ENCODE measurements around the gene RIMBP3B.
"Not testable (repeated sequence)": the region's sequence is repeated elsewhere in the genome, so short reads cannot be mapped to it uniquely, and the experiment has no call there.

RIMBP3B gene

GRCh38 chr22:21383701-21384467 is at the start of gene RIMBP3B:
RIMBP3B (plus strand) TSS chr22:21383751; CDS start chr22:21383859, 108 bp downstream.
- H2AFZ ChIP-seq (ENCODE audit: low read depth, low read length, severe bottlenecking); H3K27ac ChIP-seq (ENCODE audit: low read depth, low read length); H3K9ac ChIP-seq (ENCODE audit: low read length); H4K20me1 ChIP-seq (ENCODE audit: low read depth, low read length); H3K4me3 ChIP-seq (ENCODE audit: insufficient read depth, low read length, poor library complexity, severe bottlenecking); H3K36me3 ChIP-seq (ENCODE audit: low read length); H3K9me2 ChIP-seq (replicated peaks; ENCODE audit: insufficient read depth, low read length); H3K79me2 ChIP-seq (ENCODE audit: insufficient read depth, low read length); H3K4me2 ChIP-seq (ENCODE audit: low read depth, low read length, poor library complexity, severe bottlenecking); H3K27me3 ChIP-seq (ENCODE audit: low read length); H3K9me3 ChIP-seq (ENCODE audit: insufficient read depth, low read length); H3F3A ChIP-seq (ENCODE audit: insufficient read depth): not testable (repeated sequence)

- H3K36me3 ChIP-seq (ENCODE audit: low read length); H2AFZ ChIP-seq (ENCODE audit: low read depth, low read length, severe bottlenecking); H3K9me3 ChIP-seq (ENCODE audit: insufficient read depth, low read length); H3K4me2 ChIP-seq (ENCODE audit: low read depth, low read length, poor library complexity, severe bottlenecking); H3K9ac ChIP-seq (ENCODE audit: low read length); H3K4me3 ChIP-seq (ENCODE audit: insufficient read depth, low read length, poor library complexity, severe bottlenecking); H3K27me3 ChIP-seq (ENCODE audit: low read length); H3K79me2 ChIP-seq (ENCODE audit: insufficient read depth, low read length); H3K9me2 ChIP-seq (replicated peaks; ENCODE audit: insufficient read depth, low read length); H3K27ac ChIP-seq (ENCODE audit: low read depth, low read length); H3F3A ChIP-seq (ENCODE audit: insufficient read depth); H4K20me1 ChIP-seq (ENCODE audit: low read depth, low read length): not testable (repeated sequence)
Observed at GRCh38 chr22:21357527-21357926, 26.0 kb upstream of the RIMBP3B start.

- H2AFZ ChIP-seq (ENCODE audit: low read depth, low read length, severe bottlenecking); H3K9me3 ChIP-seq (ENCODE audit: insufficient read depth, low read length); H3K4me3 ChIP-seq (ENCODE audit: insufficient read depth, low read length, poor library complexity, severe bottlenecking); H3K9me2 ChIP-seq (replicated peaks; ENCODE audit: insufficient read depth, low read length); H4K20me1 ChIP-seq (ENCODE audit: low read depth, low read length); H3K9ac ChIP-seq (ENCODE audit: low read length); H3K79me2 ChIP-seq (ENCODE audit: insufficient read depth, low read length); H3K27ac ChIP-seq (ENCODE audit: low read depth, low read length); H3K27me3 ChIP-seq (ENCODE audit: low read length); H3F3A ChIP-seq (ENCODE audit: insufficient read depth); H3K4me2 ChIP-seq (ENCODE audit: low read depth, low read length, poor library complexity, severe bottlenecking); H3K36me3 ChIP-seq (ENCODE audit: low read length): not testable (repeated sequence)
Observed at GRCh38 chr22:21360525-21360924, 23.0 kb upstream of the RIMBP3B start.

- not testable (repeated sequence) for H3K36me3 ChIP-seq (ENCODE audit: low read length); H3K4me3 ChIP-seq (ENCODE audit: insufficient read depth, low read length, poor library complexity, severe bottlenecking); H2AFZ ChIP-seq (ENCODE audit: low read depth, low read length, severe bottlenecking); H3K79me2 ChIP-seq (ENCODE audit: insufficient read depth, low read length); H3F3A ChIP-seq (ENCODE audit: insufficient read depth); H3K27me3 ChIP-seq (ENCODE audit: low read length); H3K9me3 ChIP-seq (ENCODE audit: insufficient read depth, low read length); H3K4me2 ChIP-seq (ENCODE audit: low read depth, low read length, poor library complexity, severe bottlenecking); H3K9ac ChIP-seq (ENCODE audit: low read length); H3K27ac ChIP-seq (ENCODE audit: low read depth, low read length); H3K9me2 ChIP-seq (replicated peaks; ENCODE audit: insufficient read depth, low read length); H4K20me1 ChIP-seq (ENCODE audit: low read depth, low read length)
Observed at GRCh38 chr22:21362473-21362872, 21.1 kb upstream of the RIMBP3B start.

GRCh38 chr22:21363061-21363460 is 20.5 kb upstream of the RIMBP3B start:
- not testable (repeated sequence) for H3K79me2 ChIP-seq (ENCODE audit: insufficient read depth, low read length); H4K20me1 ChIP-seq (ENCODE audit: low read depth, low read length); H2AFZ ChIP-seq (ENCODE audit: low read depth, low read length, severe bottlenecking); H3K9ac ChIP-seq (ENCODE audit: low read length); H3K4me2 ChIP-seq (ENCODE audit: low read depth, low read length, poor library complexity, severe bottlenecking); H3K4me3 ChIP-seq (ENCODE audit: insufficient read depth, low read length, poor library complexity, severe bottlenecking); H3K9me2 ChIP-seq (replicated peaks; ENCODE audit: insufficient read depth, low read length); H3K9me3 ChIP-seq (ENCODE audit: insufficient read depth, low read length); H3K27ac ChIP-seq (ENCODE audit: low read depth, low read length); H3F3A ChIP-seq (ENCODE audit: insufficient read depth); H3K36me3 ChIP-seq (ENCODE audit: low read length); H3K27me3 ChIP-seq (ENCODE audit: low read length)

- H3K27me3 ChIP-seq (ENCODE audit: low read length); H3F3A ChIP-seq (ENCODE audit: insufficient read depth); H4K20me1 ChIP-seq (ENCODE audit: low read depth, low read length); H3K27ac ChIP-seq (ENCODE audit: low read depth, low read length); H2AFZ ChIP-seq (ENCODE audit: low read depth, low read length, severe bottlenecking); H3K4me3 ChIP-seq (ENCODE audit: insufficient read depth, low read length, poor library complexity, severe bottlenecking); H3K4me2 ChIP-seq (ENCODE audit: low read depth, low read length, poor library complexity, severe bottlenecking); H3K36me3 ChIP-seq (ENCODE audit: low read length); H3K79me2 ChIP-seq (ENCODE audit: insufficient read depth, low read length); H3K9me2 ChIP-seq (replicated peaks; ENCODE audit: insufficient read depth, low read length); H3K9ac ChIP-seq (ENCODE audit: low read length); H3K9me3 ChIP-seq (ENCODE audit: insufficient read depth, low read length): not testable (repeated sequence)
Observed at GRCh38 chr22:21363803-21364202, 19.7 kb upstream of the RIMBP3B start.

GRCh38 chr22:21364362-21364761 is 19.2 kb upstream of the RIMBP3B start:
- H3K27me3 ChIP-seq (ENCODE audit: low read length); H3K27ac ChIP-seq (ENCODE audit: low read depth, low read length); H3K4me2 ChIP-seq (ENCODE audit: low read depth, low read length, poor library complexity, severe bottlenecking); H3K9me3 ChIP-seq (ENCODE audit: insufficient read depth, low read length); H3K4me3 ChIP-seq (ENCODE audit: insufficient read depth, low read length, poor library complexity, severe bottlenecking); H3K79me2 ChIP-seq (ENCODE audit: insufficient read depth, low read length); H2AFZ ChIP-seq (ENCODE audit: low read depth, low read length, severe bottlenecking); H4K20me1 ChIP-seq (ENCODE audit: low read depth, low read length); H3K9ac ChIP-seq (ENCODE audit: low read length); H3F3A ChIP-seq (ENCODE audit: insufficient read depth); H3K9me2 ChIP-seq (replicated peaks; ENCODE audit: insufficient read depth, low read length); H3K36me3 ChIP-seq (ENCODE audit: low read length): not testable (repeated sequence)

GRCh38 chr22:21365337-21365736 is 18.2 kb upstream of the RIMBP3B start:
- not testable (repeated sequence) for H4K20me1 ChIP-seq (ENCODE audit: low read depth, low read length); H3K9me3 ChIP-seq (ENCODE audit: insufficient read depth, low read length); H3K4me3 ChIP-seq (ENCODE audit: insufficient read depth, low read length, poor library complexity, severe bottlenecking); H3K4me2 ChIP-seq (ENCODE audit: low read depth, low read length, poor library complexity, severe bottlenecking); H3K9me2 ChIP-seq (replicated peaks; ENCODE audit: insufficient read depth, low read length); H3K27ac ChIP-seq (ENCODE audit: low read depth, low read length); H3F3A ChIP-seq (ENCODE audit: insufficient read depth); H2AFZ ChIP-seq (ENCODE audit: low read depth, low read length, severe bottlenecking); H3K9ac ChIP-seq (ENCODE audit: low read length); H3K36me3 ChIP-seq (ENCODE audit: low read length); H3K27me3 ChIP-seq (ENCODE audit: low read length); H3K79me2 ChIP-seq (ENCODE audit: insufficient read depth, low read length)

All from SU-DHL-6 (cell line).